ENCODE results near the gene NANOG. TPM values are rescaled to one million over a fixed set of nuclear protein-coding genes. Genes with fewer than 3 reads are reported as not detected.
"Not testable (repeated sequence)": the region's sequence is repeated elsewhere in the genome, so short reads cannot be mapped to it uniquely, and the experiment has no call there.

The NANOG gene
- 10 to 100 TPM in 1 of 5 donors, under 1 TPM in 1, not detected in 3; 0.18 to 53.1 TPM for total RNA-seq
- not detected for polyA plus RNA-seq
- long read RNA-seq, donor 1: 0 reads
- long read RNA-seq, donor 2: 0 reads
- long read RNA-seq, donor 3: 0 reads
- long read RNA-seq, donor 4: 0 reads
- long read RNA-seq, donor 5: 0 reads
- long read RNA-seq, donor 6: 0 reads
- long read RNA-seq, donor 7: 0 reads
- long read RNA-seq, donor 8: 0 reads
- long read RNA-seq, donor 9: 0 reads
- long read RNA-seq, donor 10: 0 reads

DNA sequence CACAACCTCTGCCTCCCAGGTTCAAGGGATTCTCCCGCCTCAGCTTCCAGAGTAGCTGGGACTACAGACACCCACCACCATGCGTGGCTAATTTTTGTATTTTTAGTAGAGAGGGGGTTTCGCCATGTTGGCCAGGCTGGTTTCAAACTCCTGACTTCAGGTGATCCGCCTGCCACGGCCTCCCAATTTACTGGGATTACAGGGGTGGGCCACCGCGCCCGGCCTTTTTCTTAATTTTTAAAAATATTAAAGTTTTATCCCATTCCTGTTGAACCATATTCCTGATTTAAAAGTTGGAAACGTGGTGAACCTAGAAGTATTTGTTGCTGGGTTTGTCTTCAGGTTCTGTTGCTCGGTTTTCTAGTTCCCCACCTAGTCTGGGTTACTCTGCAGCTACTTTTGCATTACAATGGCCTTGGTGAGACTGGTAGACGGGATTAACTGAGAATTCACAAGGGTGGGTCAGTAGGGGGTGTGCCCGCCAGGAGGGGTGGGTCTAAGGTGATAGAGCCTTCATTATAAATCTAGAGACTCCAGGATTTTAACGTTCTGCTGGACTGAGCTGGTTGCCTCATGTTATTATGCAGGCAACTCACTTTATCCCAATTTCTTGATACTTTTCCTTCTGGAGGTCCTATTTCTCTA lies at the start of gene NANOG:
NANOG (plus strand) TSS at position 519 of the 645 bp plus-strand sequence. CDS start 213 bp downstream, outside the sequence.
- intact Hi-C loops (cut with DNase I; ENCODE audit: low total_unique reads); H3K27ac ChIP-seq; H3K36me3 ChIP-seq; H3K4me3 ChIP-seq; DNase-seq; H3K4me1 ChIP-seq; H3K9me3 ChIP-seq: not testable (repeated sequence)
- 73 to 84% (median 77%) methylated on average over 12 to 13 of the region's 13 CpGs for WGBS, 5 donors
- peaks cover 0 to 21% (median 3%) of the 10 kb centered on the region in 3 donors for H3K27me3 ChIP-seq

- Histone ChIP-seq H3K36me3 (no peaks in the 10 kb centered on the region), H3K27ac (no peak within 1 kb of the TSS), H3K27me3 (no peaks in the 10 kb centered on the region), H3K4me3 (no peak within 1 kb of the TSS), H3K4me1 (no peaks in the 10 kb centered on the region), H3K9me3 (peaks cover 0 to 3% (median 0%) of the 10 kb centered on the region in 4 donors)
- intact Hi-C loops (cut with DNase I; ENCODE audit: low total_unique reads): no loop called here
- DNase-seq: no peak
- 62 to 86% (median 74%) methylated on average over 5 of the region's 5 CpGs for WGBS, 5 donors
- TF ChIP-seq POLR2AphosphoS5 (IDR thresholded peaks at IDR 0.05): no peak
- no peak for TF ChIP-seq POLR2A (IDR thresholded peaks at IDR 0.05)
- TF ChIP-seq, protein P1, sequence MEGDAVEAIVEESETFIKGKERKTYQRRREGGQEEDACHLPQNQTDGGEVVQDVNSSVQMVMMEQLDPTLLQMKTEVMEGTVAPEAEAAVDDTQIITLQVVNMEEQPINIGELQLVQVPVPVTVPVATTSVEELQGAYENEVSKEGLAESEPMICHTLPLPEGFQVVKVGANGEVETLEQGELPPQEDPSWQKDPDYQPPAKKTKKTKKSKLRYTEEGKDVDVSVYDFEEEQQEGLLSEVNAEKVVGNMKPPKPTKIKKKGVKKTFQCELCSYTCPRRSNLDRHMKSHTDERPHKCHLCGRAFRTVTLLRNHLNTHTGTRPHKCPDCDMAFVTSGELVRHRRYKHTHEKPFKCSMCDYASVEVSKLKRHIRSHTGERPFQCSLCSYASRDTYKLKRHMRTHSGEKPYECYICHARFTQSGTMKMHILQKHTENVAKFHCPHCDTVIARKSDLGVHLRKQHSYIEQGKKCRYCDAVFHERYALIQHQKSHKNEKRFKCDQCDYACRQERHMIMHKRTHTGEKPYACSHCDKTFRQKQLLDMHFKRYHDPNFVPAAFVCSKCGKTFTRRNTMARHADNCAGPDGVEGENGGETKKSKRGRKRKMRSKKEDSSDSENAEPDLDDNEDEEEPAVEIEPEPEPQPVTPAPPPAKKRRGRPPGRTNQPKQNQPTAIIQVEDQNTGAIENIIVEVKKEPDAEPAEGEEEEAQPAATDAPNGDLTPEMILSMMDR (IDR thresholded peaks at IDR 0.05): no peak
- no peak for TF ChIP-seq EP300 (IDR thresholded peaks at IDR 0.05)
Observed at GRCh38 chr12:7747246-7747645, 42.0 kb upstream of the NANOG start, which contains the start of gene CLEC4C. Gene CLEC4C, minus strand, starts transcription at chr12:7747375. Its CDS starts 27 bp downstream, at chr12:7747348.

GRCh38 chr12:7748852-7749251 lies 40.4 kb upstream of the NANOG start:
- Histone ChIP-seq H3K9me3 (peaks cover 0 to 3% (median 0%) of the 10 kb centered on the region in 4 donors), H3K4me1 (no peaks in the 10 kb centered on the region), H3K4me3 (no peak overlapping the region), H3K36me3 (no peaks in the 10 kb centered on the region), H3K27ac (no peak overlapping the region), H3K27me3 (no peaks in the 10 kb centered on the region)
- WGBS, 5 donors: 27 to 52% (median 35%) methylated on average over 4 of the region's 4 CpGs
- TF ChIP-seq, protein P1 (IDR thresholded peaks at IDR 0.05): no peak
- no peak for TF ChIP-seq POLR2AphosphoS5 (IDR thresholded peaks at IDR 0.05)
- TF ChIP-seq EP300 (IDR thresholded peaks at IDR 0.05): no peak
- no peak for TF ChIP-seq POLR2A (IDR thresholded peaks at IDR 0.05)
- intact Hi-C loops (cut with DNase I; ENCODE audit: low total_unique reads): no loop called here
- no peak for DNase-seq

- 86 to 89% (median 87%) methylated on average over 8 of the region's 8 CpGs for WGBS, 5 donors
- H3K36me3 ChIP-seq: no peaks in the 10 kb centered on the region
- no peak for DNase-seq
- H3K9me3 ChIP-seq: peaks cover 0 to 3% (median 0%) of the 10 kb centered on the region in 4 donors
- H3K27me3 ChIP-seq: no peaks in the 10 kb centered on the region
- H3K27ac ChIP-seq: no peak overlapping the region
- intact Hi-C loops (cut with DNase I; ENCODE audit: low total_unique reads): no loop called here
- no peaks in the 10 kb centered on the region for H3K4me1 ChIP-seq
- no peak overlapping the region for H3K4me3 ChIP-seq
- no peak for TF ChIP-seq EP300 (IDR thresholded peaks at IDR 0.05)
- TF ChIP-seq POLR2A (IDR thresholded peaks at IDR 0.05): no peak
- TF ChIP-seq, protein P1 (IDR thresholded peaks at IDR 0.05): no peak
- no peak for TF ChIP-seq POLR2AphosphoS5 (IDR thresholded peaks at IDR 0.05)
Observed at GRCh38 chr12:7749442-7749841, 39.8 kb upstream of the NANOG start.

GRCh38 chr12:7750350-7750749 lies 38.9 kb upstream of the NANOG start:
- H3K27me3 ChIP-seq: no peaks in the 10 kb centered on the region
- H3K36me3 ChIP-seq: no peaks in the 10 kb centered on the region
- no peak overlapping the region for H3K4me3 ChIP-seq
- no peak overlapping the region for H3K27ac ChIP-seq
- DNase-seq: no peak
- H3K4me1 ChIP-seq: no peaks in the 10 kb centered on the region
- WGBS, 5 donors: 79 to 92% (median 84%) methylated on average over 6 of the region's 6 CpGs
- H3K9me3 ChIP-seq: peaks cover 0 to 3% (median 0%) of the 10 kb centered on the region in 4 donors
- intact Hi-C loops (cut with DNase I; ENCODE audit: low total_unique reads): no loop called here
- TF ChIP-seq EP300 (IDR thresholded peaks at IDR 0.05): no peak
- TF ChIP-seq, protein P1 (IDR thresholded peaks at IDR 0.05): no peak
- TF ChIP-seq POLR2AphosphoS5 (IDR thresholded peaks at IDR 0.05): no peak
- TF ChIP-seq POLR2A (IDR thresholded peaks at IDR 0.05): no peak

Data from stomach (tissue), 19 donors.